Activated CD4-positive, alpha-beta T cell treated with anti-CD3 and anti-CD28 coated beads, Interleukin-2, amount 50 U/mL, for 1 hour (primary cell): ENCODE measurements around the gene CFAP299.

Experiments
- DNase-seq: peaks from one replicate; pipeline ENCODE4 v3.0.0-alpha.2; 2020

Gene CFAP299

GRCh38 chr4:80980239-80980638 is 644.7 kb downstream of the CFAP299 start:
- DNase-seq = no peak

- no peak for DNase-seq
These were observed 650.5 kb downstream of the CFAP299 start for GRCh38 chr4:80986011-80986410.

GRCh38 chr4:80989921-80990544 is 654.5 kb downstream of the CFAP299 start:
- DNase-seq = no peak

- DNase-seq = no peak
These were observed 655.3 kb downstream of the CFAP299 start for GRCh38 chr4:80990851-80991250.

GRCh38 chr4:80999943-81000342 is 664.4 kb downstream of the CFAP299 start:
- no peak for DNase-seq

- no peak for DNase-seq
These were observed 668.1 kb downstream of the CFAP299 start for GRCh38 chr4:81003597-81004111.

GRCh38 chr4:81007417-81007816 is 671.9 kb downstream of the CFAP299 start:
- DNase-seq = no peak
